DOHH2 (cell line): Measurements from ENCODE around the gene LRIG3.

Experiments used
- CTCF ChIP-seq: fragments of 200-600 bp; sonication (generic); IDR thresholded peaks from one replicate; pipeline ENCODE4 v1.5.1; 2014; ENCODE audit warnings: antibody characterized with exemption, mild to moderate bottlenecking, low read depth, low read length; ENCODE audit not compliant: poor library complexity, severe bottlenecking
- EZH2phosphoT487 ChIP-seq: fragments of 200-600 bp; sonication (generic); IDR thresholded peaks from 2 replicates; pipeline ENCODE4 v1.6.1; 2017; ENCODE audit warnings: borderline replicate concordance, mild to moderate bottlenecking, antibody characterized with exemption, low read length, moderate library complexity, mixed read lengths

- TF ChIP-seq CTCF = no peak
- TF ChIP-seq EZH2phosphoT487 = no peak
These were observed 26.3 kb downstream of the LRIG3 start for GRCh38 chr12:58894040-58894439.
